CD4-positive, CD25-positive, alpha-beta regulatory T cell (primary cell): ENCODE results near the gene LRRC41. TPM values are rescaled to one million over a fixed set of nuclear protein-coding genes. Genes with fewer than 3 reads are reported as not detected.

ENCODE experiments used
- ATAC-seq, 2 donors: fragments of 150-1000 bp; cut with Tn5 transposase; one replicate each; pipeline ENCODE4 v1.10.0; 2021; ENCODE audit warnings: low read depth in 2 of 2, moderate number of reproducible peaks in 2 of 2, moderate library complexity in 1 of 2
- DNase-seq, 3 donors: peaks; one replicate each; pipeline versions ENCODE4 v3.0.0 to v3.0.0-alpha.2; 2012 to 2022; ENCODE audit warnings: mixed read lengths in 1 of 3
- H3K27ac ChIP-seq: one replicate; pipeline ENCODE4 v1.7.0; 2013; ENCODE audit warnings: mild to moderate bottlenecking, low read length; ENCODE audit not compliant: insufficient read depth, poor library complexity, severe bottlenecking
- H3K27me3 ChIP-seq: one replicate; pipeline ENCODE4 v1.7.0; 2013; ENCODE audit warnings: low read length; ENCODE audit not compliant: control insufficient read depth, insufficient read depth
- H3K36me3 ChIP-seq: one replicate; pipeline ENCODE4 v1.7.0; 2013; ENCODE audit warnings: mild to moderate bottlenecking, low read length, moderate library complexity; ENCODE audit not compliant: control insufficient read depth, insufficient read depth
- H3K4me1 ChIP-seq: 2 replicates; pipeline ENCODE4 v1.7.0; 2013; ENCODE audit warnings: mild to moderate bottlenecking, low read length; ENCODE audit not compliant: insufficient read depth, control insufficient read depth, poor library complexity, severe bottlenecking
- H3K4me3 ChIP-seq: one replicate; pipeline ENCODE4 v1.7.0; 2013; ENCODE audit warnings: low read depth, mild to moderate bottlenecking, low read length, moderate library complexity
- H3K9me3 ChIP-seq, 2 experiments: 1 replicate in 1 of 2; 2 replicates in 1 of 2; pipeline ENCODE4 v1.7.0; 2013; ENCODE audit warnings: low read length in 2 of 2, mild to moderate bottlenecking in 1 of 2, moderate library complexity in 1 of 2; ENCODE audit not compliant: control insufficient read depth in 2 of 2
- H3K27ac Mint-ChIP-seq, 3 donors: one replicate each; pipeline ENCODE4 v1.8.0; 2020 to 2022; ENCODE audit warnings: mild to moderate bottlenecking in 3 of 3, mixed read lengths in 3 of 3, moderate library complexity in 2 of 3
- H3K27me3 Mint-ChIP-seq: one replicate; pipeline ENCODE4 v1.8.0; 2022; ENCODE audit warnings: mild to moderate bottlenecking, mixed read lengths
- H3K36me3 Mint-ChIP-seq: one replicate; pipeline ENCODE4 v1.8.0; 2020; ENCODE audit warnings: mixed read lengths
- H3K4me1 Mint-ChIP-seq, 4 donors: one replicate each; pipeline ENCODE4 v1.8.0; 2020 to 2022; ENCODE audit warnings: mixed read lengths in 4 of 4, mild to moderate bottlenecking in 1 of 4
- H3K4me3 Mint-ChIP-seq, 4 donors: one replicate each; pipeline ENCODE4 v1.8.0; 2020 to 2022; ENCODE audit warnings: mild to moderate bottlenecking in 4 of 4, mixed read lengths in 4 of 4, moderate library complexity in 3 of 4
- H3K9me3 Mint-ChIP-seq, 7 donors: one replicate each; pipeline ENCODE4 v1.8.0; 2020 to 2022; ENCODE audit warnings: mixed read lengths in 7 of 7, mild to moderate bottlenecking in 3 of 7, moderate library complexity in 2 of 7
- polyA plus RNA-seq, 4 donors: library from polyadenylated mRNA; unstranded; fragments of 300-500 nt; fragmentation: Illumina TruSeq; gene quantifications; one replicate each; pipeline ENCODE4 v1.2.3, GENCODE V29; 2021
- total RNA-seq: library from RNA; stranded (reverse); gene quantifications from one replicate; pipeline ENCODE4 v1.2.3, GENCODE V29; 2022

Gene LRRC41
- total RNA-seq (35.0 TPM), polyA plus RNA-seq (10 to 100 TPM; 45.8 to 51.3 (median 50.7) TPM)

- DNase-seq, result peak; percentile 87 to 97 (median 95)
- peak within 1 kb of the TSS; percentile 98 to 99 (median 99) for H3K27ac Mint-ChIP-seq
- peak within 1 kb of the TSS; percentile 96 for H3K4me3 ChIP-seq
- peak within 1 kb of the TSS; percentile 95 to 99 (median 98) for H3K4me3 Mint-ChIP-seq
- peaks cover 48% of the 10 kb centered on the region for H3K4me1 ChIP-seq
- H3K36me3 ChIP-seq, result peaks cover 2% of the 10 kb centered on the region
- no peaks in the 10 kb centered on the region for H3K9me3 ChIP-seq
- no peaks in the 10 kb centered on the region for H3K9me3 Mint-ChIP-seq
- H3K4me1 Mint-ChIP-seq, result peaks cover 20 to 65% (median 45%) of the 10 kb centered on the region in 4 donors
- ATAC-seq, result peak; percentile 89 to 90
- H3K27me3 ChIP-seq, result no peaks in the 10 kb centered on the region
- no peaks in the 10 kb centered on the region for H3K27me3 Mint-ChIP-seq
- H3K27ac ChIP-seq, result peak within 1 kb of the TSS; percentile 85
- H3K36me3 Mint-ChIP-seq, result peaks cover 10% of the 10 kb centered on the region
These were observed at the start of gene LRRC41, which contains the start of gene UQCRH for GRCh38 chr1:46303038-46303871. Gene LRRC41, minus strand, starts transcription at chr1:46303616. Its CDS starts 294 bp downstream, at chr1:46303322. Gene UQCRH, plus strand, starts transcription at chr1:46303698. Its CDS starts 69 bp downstream, at chr1:46303767.

- H3K36me3 ChIP-seq, result peaks cover 54% of the 10 kb centered on the region
- no peak for DNase-seq
- Mint-ChIP-seq H3K4me1 (peaks cover 6 to 9% (median 7%) of the 10 kb centered on the region in 4 donors), H3K36me3 (peaks cover 45% of the 10 kb centered on the region), H3K4me3 (no peak overlapping the region), H3K27ac (peak overlapping the region in 1 of 3 donors; percentile 25), H3K27me3 (no peaks in the 10 kb centered on the region), H3K9me3 (no peaks in the 10 kb centered on the region)
- H3K4me1 ChIP-seq, result no peaks in the 10 kb centered on the region
- H3K27ac ChIP-seq, result no peak overlapping the region
- no peaks in the 10 kb centered on the region for H3K9me3 ChIP-seq
- H3K4me3 ChIP-seq, result no peak overlapping the region
- ATAC-seq, result no peak
- H3K27me3 ChIP-seq, result no peaks in the 10 kb centered on the region
These were observed 48.9 kb upstream of the LRRC41 start for GRCh38 chr1:46352363-46352762.

GRCh38 chr1:46345281-46345680, 41.9 kb upstream of the LRRC41 start:
- peaks cover 46% of the 10 kb centered on the region for H3K36me3 Mint-ChIP-seq
- H3K4me1 Mint-ChIP-seq, result peaks cover 11 to 59% (median 40%) of the 10 kb centered on the region in 4 donors
- H3K9me3 Mint-ChIP-seq, result no peaks in the 10 kb centered on the region
- no peaks in the 10 kb centered on the region for H3K27me3 Mint-ChIP-seq
- no peak overlapping the region for H3K4me3 ChIP-seq
- ATAC-seq (no peak), DNase-seq (no peak)
- no peak overlapping the region for H3K4me3 Mint-ChIP-seq
- H3K9me3 ChIP-seq, result no peaks in the 10 kb centered on the region
- H3K27me3 ChIP-seq, result no peaks in the 10 kb centered on the region
- no peak overlapping the region for H3K27ac ChIP-seq
- H3K27ac Mint-ChIP-seq, result no peak overlapping the region
- peaks cover 13% of the 10 kb centered on the region for H3K4me1 ChIP-seq
- peaks cover 42% of the 10 kb centered on the region for H3K36me3 ChIP-seq

- Histone ChIP-seq H3K36me3 (peaks cover 34% of the 10 kb centered on the region), H3K9me3 (no peaks in the 10 kb centered on the region), H3K27me3 (no peaks in the 10 kb centered on the region), H3K27ac (no peak overlapping the region), H3K4me1 (peaks cover 15% of the 10 kb centered on the region), H3K4me3 (no peak overlapping the region)
- DNase-seq (no peak), ATAC-seq (no peak)
- Mint-ChIP-seq H3K4me3 (peak overlapping the region in 1 of 4 donors; percentile 94), H3K27me3 (no peaks in the 10 kb centered on the region), H3K27ac (peak overlapping the region in 1 of 3 donors; percentile 99), H3K4me1 (peaks cover 11 to 62% (median 44%) of the 10 kb centered on the region in 4 donors), H3K9me3 (no peaks in the 10 kb centered on the region), H3K36me3 (peaks cover 39% of the 10 kb centered on the region)
These were observed 41.1 kb upstream of the LRRC41 start for GRCh38 chr1:46344481-46344880.

GRCh38 chr1:46343705-46344104, 40.3 kb upstream of the LRRC41 start:
- peak overlapping the region; percentile 54 to 99 (median 99) for H3K27ac Mint-ChIP-seq
- no peak for DNase-seq
- H3K36me3 Mint-ChIP-seq, result peaks cover 37% of the 10 kb centered on the region

GRCh38 chr1:46343351-46343695, 39.9 kb upstream of the LRRC41 start:
- Histone ChIP-seq H3K27me3 (no peaks in the 10 kb centered on the region), H3K27ac (no peak overlapping the region), H3K36me3 (peaks cover 31% of the 10 kb centered on the region), H3K4me1 (peaks cover 15% of the 10 kb centered on the region), H3K9me3 (no peaks in the 10 kb centered on the region), H3K4me3 (no peak overlapping the region)
- DNase-seq, result no peak
- Mint-ChIP-seq H3K27me3 (no peaks in the 10 kb centered on the region), H3K36me3 (peaks cover 37% of the 10 kb centered on the region), H3K9me3 (no peaks in the 10 kb centered on the region), H3K27ac (peak overlapping the region; percentile 54 to 99 (median 99)), H3K4me3 (peak overlapping the region in 2 of 4 donors; percentile 27 to 94), H3K4me1 (peaks cover 15 to 67% (median 46%) of the 10 kb centered on the region in 4 donors)
- no peak for ATAC-seq

More at GRCh38 chr1:46343705-46344104, 40.3 kb upstream of the LRRC41 start:
- Histone ChIP-seq H3K27ac (no peak overlapping the region), H3K27me3 (no peaks in the 10 kb centered on the region), H3K36me3 (peaks cover 31% of the 10 kb centered on the region), H3K4me1 (peaks cover 15% of the 10 kb centered on the region), H3K9me3 (no peaks in the 10 kb centered on the region), H3K4me3 (no peak overlapping the region)
- ATAC-seq, result no peak
- Mint-ChIP-seq H3K9me3 (no peaks in the 10 kb centered on the region), H3K27me3 (no peaks in the 10 kb centered on the region), H3K4me3 (peak overlapping the region in 2 of 4 donors; percentile 45 to 94), H3K4me1 (peaks cover 13 to 66% (median 45%) of the 10 kb centered on the region in 4 donors)

- Histone ChIP-seq H3K27me3 (no peaks in the 10 kb centered on the region), H3K36me3 (peaks cover 31% of the 10 kb centered on the region), H3K27ac (peak overlapping the region; percentile 23), H3K4me1 (peaks cover 15% of the 10 kb centered on the region), H3K4me3 (no peak overlapping the region), H3K9me3 (no peaks in the 10 kb centered on the region)
- DNase-seq, result no peak
- no peak for ATAC-seq
- Mint-ChIP-seq H3K27me3 (no peaks in the 10 kb centered on the region), H3K36me3 (peaks cover 32% of the 10 kb centered on the region), H3K27ac (peak overlapping the region; percentile 52 to 99 (median 99)), H3K4me3 (peak overlapping the region; percentile 27 to 94 (median 54)), H3K4me1 (peaks cover 10 to 63% (median 41%) of the 10 kb centered on the region in 4 donors), H3K9me3 (no peaks in the 10 kb centered on the region)
These were observed 39.4 kb upstream of the LRRC41 start for GRCh38 chr1:46342677-46343350.
